Measurements from ENCODE around the gene SYT4.

SYT4 gene

DNA sequence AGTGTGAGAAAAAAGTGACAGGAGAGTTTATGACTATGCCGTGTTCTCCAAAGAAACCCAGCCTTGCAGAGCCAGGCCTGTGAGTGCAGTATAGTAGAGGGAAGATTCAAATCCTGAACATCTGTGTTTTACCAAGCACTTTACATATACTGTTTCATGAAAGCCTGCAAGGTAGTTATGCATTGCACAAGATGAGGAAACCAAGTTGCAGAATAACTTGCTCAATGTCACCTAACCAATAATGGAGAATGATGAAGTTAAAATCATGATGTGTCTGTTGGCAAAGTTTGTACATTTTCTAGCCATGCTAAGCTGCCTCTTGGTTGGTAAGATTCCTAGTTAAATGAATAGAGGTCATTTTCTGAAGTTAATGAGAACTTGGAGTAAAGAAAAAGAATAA, 29.3 kb downstream of the SYT4 start:
- WGBS (ENCODE audit: extremely low coverage, insufficient coverage, low lambda C conversion rate) = no CpG with 5 or more reads among the region's 1 CpG
- no peak overlapping the region for H4K8ac ChIP-seq (ENCODE audit: low read depth, low read length)
- no peak overlapping the region for H4K5ac ChIP-seq (ENCODE audit: low read length)

DNA sequence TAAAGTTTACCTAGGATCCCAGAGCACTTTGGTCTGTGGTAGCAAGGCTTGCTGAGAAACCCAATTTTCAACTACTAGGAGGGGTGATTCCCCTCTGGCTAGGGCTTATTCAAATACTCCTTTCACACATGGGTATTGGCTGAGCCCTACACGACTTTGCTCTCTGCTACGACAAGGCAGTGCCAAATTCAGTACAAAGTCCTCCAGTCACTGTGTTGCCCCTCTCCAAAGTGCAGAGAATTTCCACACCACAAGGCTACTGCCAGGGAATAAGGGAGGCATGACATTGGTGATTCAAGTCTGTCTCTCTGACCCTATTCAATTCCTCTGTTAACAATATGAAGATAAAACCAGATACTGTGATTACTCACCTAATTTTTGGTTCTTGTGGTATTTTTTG, 38.9 kb downstream of the SYT4 start:
- Histone ChIP-seq H2BK5ac (ENCODE audit: low read length) (no peak overlapping the region), H3K27ac (ENCODE audit: low read depth, low read length) (no peak overlapping the region), H3K23ac (ENCODE audit: low read length) (no peak overlapping the region), H2BK120ac (ENCODE audit: low read depth, low read length) (no peak overlapping the region), H3K36me3 (ENCODE audit: control insufficient read depth, insufficient read depth, low read length) (no peaks in the 10 kb centered on the region), H3K27me3 (ENCODE audit: insufficient read depth, low read length, poor library complexity) (no peaks in the 10 kb centered on the region), H2AK5ac (ENCODE audit: low read length) (no peak overlapping the region), H2BK15ac (replicated peaks; ENCODE audit: low read depth) (no peak overlapping the region), H3K79me2 (ENCODE audit: control insufficient read depth, insufficient read depth, low read length) (no peaks in the 10 kb centered on the region), H3K4me3 (ENCODE audit: low read length) (no peak overlapping the region), H4K5ac (ENCODE audit: low read length) (peak overlapping the region; percentile 6), H3K18ac (ENCODE audit: low read length) (no peak overlapping the region), H3K79me1 (ENCODE audit: low read length) (no peaks in the 10 kb centered on the region), H3K56ac (ENCODE audit: low read length) (no peak overlapping the region), H4K8ac (ENCODE audit: low read depth, low read length) (no peak overlapping the region), H3K4me1 (ENCODE audit: control insufficient read depth, low read depth, low read length) (peaks cover 2% of the 10 kb centered on the region), H3K9ac (ENCODE audit: low read length) (no peak overlapping the region), H3K4ac (ENCODE audit: low read depth, low read length) (no peak overlapping the region), H3K4me2 (ENCODE audit: low read length) (no peak overlapping the region)
- no CpG with 5 or more reads among the region's 2 CpGs for WGBS (ENCODE audit: extremely low coverage, insufficient coverage, low lambda C conversion rate)
- DNase-seq = no peak

More for the DNA sequence above, 29.3 kb downstream of the SYT4 start:
- Histone ChIP-seq H2BK120ac (ENCODE audit: low read depth, low read length) (no peak overlapping the region), H3K36me3 (ENCODE audit: control insufficient read depth, insufficient read depth, low read length) (no peaks in the 10 kb centered on the region), H3K9ac (ENCODE audit: low read length) (no peak overlapping the region), H3K18ac (ENCODE audit: low read length) (no peak overlapping the region), H3K79me2 (ENCODE audit: control insufficient read depth, insufficient read depth, low read length) (no peaks in the 10 kb centered on the region), H3K4me3 (ENCODE audit: low read length) (no peak overlapping the region), H3K4me1 (ENCODE audit: control insufficient read depth, low read depth, low read length) (no peaks in the 10 kb centered on the region), H3K4me2 (ENCODE audit: low read length) (no peak overlapping the region), H3K27me3 (ENCODE audit: insufficient read depth, low read length, poor library complexity) (no peaks in the 10 kb centered on the region), H3K56ac (ENCODE audit: low read length) (no peak overlapping the region), H2BK15ac (replicated peaks; ENCODE audit: low read depth) (no peak overlapping the region), H3K27ac (ENCODE audit: low read depth, low read length) (no peak overlapping the region), H3K79me1 (ENCODE audit: low read length) (no peaks in the 10 kb centered on the region), H2AK5ac (ENCODE audit: low read length) (no peak overlapping the region), H3K23ac (ENCODE audit: low read length) (no peak overlapping the region), H2BK5ac (ENCODE audit: low read length) (no peak overlapping the region), H3K4ac (ENCODE audit: low read depth, low read length) (no peak overlapping the region)
- DNase-seq = no peak

DNA sequence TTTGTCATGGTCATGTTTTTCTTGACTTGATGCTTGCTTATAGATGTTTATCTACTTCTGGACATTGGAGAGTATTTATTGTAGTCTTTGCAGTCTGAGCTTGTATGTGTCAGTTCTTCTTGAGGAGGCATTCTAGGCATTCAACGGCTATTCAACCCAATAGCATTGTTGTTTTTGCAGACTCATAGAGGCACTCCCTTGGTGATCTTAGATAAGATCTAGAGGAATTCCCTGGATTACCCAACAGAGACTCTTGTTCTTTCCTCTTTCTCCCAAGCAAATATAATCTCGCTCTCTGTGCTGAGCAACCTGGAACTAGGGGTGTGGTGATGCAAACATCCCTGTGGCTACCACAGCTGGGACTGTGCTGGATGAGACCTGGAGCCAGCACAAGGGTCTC, 40.4 kb downstream of the SYT4 start:
- H3K4me2 ChIP-seq (ENCODE audit: low read length) = no peak overlapping the region
- H3K18ac ChIP-seq (ENCODE audit: low read length) = peak overlapping the region; percentile 21
- DNase-seq = peak; percentile 93
- no peak overlapping the region for H2BK15ac ChIP-seq (replicated peaks; ENCODE audit: low read depth)
- H3K36me3 ChIP-seq (ENCODE audit: control insufficient read depth, insufficient read depth, low read length) = no peaks in the 10 kb centered on the region
- H3K9ac ChIP-seq (ENCODE audit: low read length) = no peak overlapping the region
- H4K8ac ChIP-seq (ENCODE audit: low read depth, low read length) = no peak overlapping the region
- peak overlapping the region; percentile 27 for H2AK5ac ChIP-seq (ENCODE audit: low read length)
- no peaks in the 10 kb centered on the region for H3K27me3 ChIP-seq (ENCODE audit: insufficient read depth, low read length, poor library complexity)
- H3K4ac ChIP-seq (ENCODE audit: low read depth, low read length) = peak overlapping the region; percentile 78
- H3K4me1 ChIP-seq (ENCODE audit: control insufficient read depth, low read depth, low read length) = peaks cover 2% of the 10 kb centered on the region
- no peak overlapping the region for H4K5ac ChIP-seq (ENCODE audit: low read length)
- H3K27ac ChIP-seq (ENCODE audit: low read depth, low read length) = no peak overlapping the region
- no peak overlapping the region for H2BK120ac ChIP-seq (ENCODE audit: low read depth, low read length)
- H3K56ac ChIP-seq (ENCODE audit: low read length) = no peak overlapping the region
- no peak overlapping the region for H3K23ac ChIP-seq (ENCODE audit: low read length)
- no peaks in the 10 kb centered on the region for H3K79me2 ChIP-seq (ENCODE audit: control insufficient read depth, insufficient read depth, low read length)
- no peak overlapping the region for H2BK5ac ChIP-seq (ENCODE audit: low read length)
- H3K79me1 ChIP-seq (ENCODE audit: low read length) = no peaks in the 10 kb centered on the region
- WGBS (ENCODE audit: extremely low coverage, insufficient coverage, low lambda C conversion rate) = no CpG with 5 or more reads among the region's 2 CpGs
- no peak overlapping the region for H3K4me3 ChIP-seq (ENCODE audit: low read length)

DNA sequence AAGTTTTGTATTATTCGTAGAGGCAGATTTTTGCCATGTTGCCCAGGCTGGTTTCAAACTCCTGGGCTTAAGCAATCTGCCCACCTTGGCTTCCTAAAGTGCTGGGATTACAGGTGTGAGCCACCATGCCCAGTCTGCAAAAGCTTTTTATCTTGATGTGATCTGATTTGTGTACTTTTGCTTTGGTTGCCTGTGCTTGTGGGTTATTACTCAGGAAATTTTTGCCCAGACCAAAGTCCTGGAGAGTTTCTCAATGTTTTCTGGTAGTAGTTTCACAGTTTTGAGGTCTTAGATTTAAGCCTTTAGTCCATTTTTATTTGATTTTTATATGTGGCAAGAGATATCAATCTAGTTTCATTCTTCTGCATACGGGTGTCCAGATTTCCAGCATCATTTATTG, 42.4 kb downstream of the SYT4 start:
- H3K79me1 ChIP-seq (ENCODE audit: low read length) = no peaks in the 10 kb centered on the region
- no peak overlapping the region for H3K4me3 ChIP-seq (ENCODE audit: low read length)
- H3K18ac ChIP-seq (ENCODE audit: low read length) = no peak overlapping the region
- peaks cover 2% of the 10 kb centered on the region for H3K4me1 ChIP-seq (ENCODE audit: control insufficient read depth, low read depth, low read length)
- H2BK5ac ChIP-seq (ENCODE audit: low read length) = no peak overlapping the region
- no peaks in the 10 kb centered on the region for H3K79me2 ChIP-seq (ENCODE audit: control insufficient read depth, insufficient read depth, low read length)
- H2AK5ac ChIP-seq (ENCODE audit: low read length) = no peak overlapping the region
- WGBS (ENCODE audit: extremely low coverage, insufficient coverage, low lambda C conversion rate) = no CpG with 5 or more reads among the region's 2 CpGs
- H3K4ac ChIP-seq (ENCODE audit: low read depth, low read length) = no peak overlapping the region
- no peak overlapping the region for H3K27ac ChIP-seq (ENCODE audit: low read depth, low read length)
- no peak overlapping the region for H4K5ac ChIP-seq (ENCODE audit: low read length)
- H3K9ac ChIP-seq (ENCODE audit: low read length) = no peak overlapping the region
- no peaks in the 10 kb centered on the region for H3K36me3 ChIP-seq (ENCODE audit: control insufficient read depth, insufficient read depth, low read length)
- no peak for DNase-seq
- H2BK120ac ChIP-seq (ENCODE audit: low read depth, low read length) = no peak overlapping the region
- no peak overlapping the region for H3K56ac ChIP-seq (ENCODE audit: low read length)
- no peak overlapping the region for H3K4me2 ChIP-seq (ENCODE audit: low read length)
- no peak overlapping the region for H3K23ac ChIP-seq (ENCODE audit: low read length)
- H3K27me3 ChIP-seq (ENCODE audit: insufficient read depth, low read length, poor library complexity) = no peaks in the 10 kb centered on the region
- no peak overlapping the region for H2BK15ac ChIP-seq (replicated peaks; ENCODE audit: low read depth)
- H4K8ac ChIP-seq (ENCODE audit: low read depth, low read length) = no peak overlapping the region

DNA sequence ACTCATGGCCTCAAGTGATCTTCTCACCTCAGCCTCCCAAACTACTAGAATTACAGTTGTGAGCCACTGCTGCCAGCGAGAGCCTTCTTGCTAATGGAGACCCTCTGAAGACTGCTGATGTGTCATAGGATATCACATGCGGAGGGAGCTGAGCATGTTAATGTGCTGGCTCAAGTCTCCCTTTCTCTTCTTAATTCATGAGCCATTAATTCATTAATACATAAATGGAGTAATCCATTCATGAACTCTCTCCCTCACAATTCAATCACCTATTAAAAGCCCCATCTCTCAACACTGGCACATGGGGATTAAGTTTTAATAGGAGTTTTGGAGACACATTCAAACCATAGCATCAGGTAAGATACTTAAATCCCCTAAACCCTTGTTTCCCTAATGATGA, 54.8 kb downstream of the SYT4 start:
- H3K27me3 ChIP-seq (ENCODE audit: insufficient read depth, low read length, poor library complexity) = no peaks in the 10 kb centered on the region
- H2BK5ac ChIP-seq (ENCODE audit: low read length) = no peak overlapping the region
- H3K4me3 ChIP-seq (ENCODE audit: low read length) = no peak overlapping the region
- no peak overlapping the region for H4K8ac ChIP-seq (ENCODE audit: low read depth, low read length)
- no peak overlapping the region for H3K56ac ChIP-seq (ENCODE audit: low read length)
- H3K18ac ChIP-seq (ENCODE audit: low read length) = no peak overlapping the region
- WGBS (ENCODE audit: extremely low coverage, insufficient coverage, low lambda C conversion rate) = no CpG with 5 or more reads among the region's 2 CpGs
- DNase-seq = no peak
- H3K23ac ChIP-seq (ENCODE audit: low read length) = no peak overlapping the region
- no peak overlapping the region for H3K4ac ChIP-seq (ENCODE audit: low read depth, low read length)
- no peak overlapping the region for H3K9ac ChIP-seq (ENCODE audit: low read length)
- no peak overlapping the region for H2BK120ac ChIP-seq (ENCODE audit: low read depth, low read length)
- no peaks in the 10 kb centered on the region for H3K79me2 ChIP-seq (ENCODE audit: control insufficient read depth, insufficient read depth, low read length)
- no peak overlapping the region for H3K4me2 ChIP-seq (ENCODE audit: low read length)
- no peaks in the 10 kb centered on the region for H3K79me1 ChIP-seq (ENCODE audit: low read length)
- H3K4me1 ChIP-seq (ENCODE audit: control insufficient read depth, low read depth, low read length) = no peaks in the 10 kb centered on the region
- no peak overlapping the region for H4K5ac ChIP-seq (ENCODE audit: low read length)
- no peak overlapping the region for H2BK15ac ChIP-seq (replicated peaks; ENCODE audit: low read depth)
- H2AK5ac ChIP-seq (ENCODE audit: low read length) = no peak overlapping the region
- H3K36me3 ChIP-seq (ENCODE audit: control insufficient read depth, insufficient read depth, low read length) = no peaks in the 10 kb centered on the region
- no peak overlapping the region for H3K27ac ChIP-seq (ENCODE audit: low read depth, low read length)

DNA sequence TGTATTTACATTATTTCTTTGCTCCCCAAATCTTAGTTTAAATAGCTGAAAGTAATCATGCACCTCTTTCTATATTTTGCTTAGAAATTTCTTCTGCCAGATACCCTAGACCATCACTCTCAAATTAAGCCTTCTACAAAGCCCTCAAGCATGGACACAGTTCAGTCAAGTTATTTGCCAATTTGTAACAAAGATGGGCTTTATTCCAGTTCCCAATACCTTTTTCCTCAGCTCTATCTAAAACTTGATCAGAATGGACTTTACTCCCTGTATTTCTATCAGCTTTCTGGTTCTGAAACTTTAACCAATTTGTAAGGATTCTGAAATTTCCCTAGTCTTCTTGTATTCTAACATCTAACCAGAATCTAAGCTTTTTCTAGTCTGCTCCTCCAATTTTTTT, 56.6 kb downstream of the SYT4 start:
- Histone ChIP-seq H3K9ac (ENCODE audit: low read length) (no peak overlapping the region), H3K79me2 (ENCODE audit: control insufficient read depth, insufficient read depth, low read length) (no peaks in the 10 kb centered on the region), H3K36me3 (ENCODE audit: control insufficient read depth, insufficient read depth, low read length) (no peaks in the 10 kb centered on the region), H3K4me1 (ENCODE audit: control insufficient read depth, low read depth, low read length) (no peaks in the 10 kb centered on the region), H3K4ac (ENCODE audit: low read depth, low read length) (no peak overlapping the region), H3K23ac (ENCODE audit: low read length) (no peak overlapping the region), H3K18ac (ENCODE audit: low read length) (no peak overlapping the region), H2BK15ac (replicated peaks; ENCODE audit: low read depth) (no peak overlapping the region), H3K27ac (ENCODE audit: low read depth, low read length) (no peak overlapping the region), H2BK5ac (ENCODE audit: low read length) (no peak overlapping the region), H3K4me2 (ENCODE audit: low read length) (no peak overlapping the region), H2BK120ac (ENCODE audit: low read depth, low read length) (no peak overlapping the region), H3K4me3 (ENCODE audit: low read length) (no peak overlapping the region), H3K27me3 (ENCODE audit: insufficient read depth, low read length, poor library complexity) (no peaks in the 10 kb centered on the region), H4K8ac (ENCODE audit: low read depth, low read length) (no peak overlapping the region), H3K56ac (ENCODE audit: low read length) (no peak overlapping the region), H3K79me1 (ENCODE audit: low read length) (no peaks in the 10 kb centered on the region), H4K5ac (ENCODE audit: low read length) (no peak overlapping the region), H2AK5ac (ENCODE audit: low read length) (no peak overlapping the region)
- no peak for DNase-seq
